Fibroblast of pulmonary artery (primary cell): Measurements from ENCODE around the gene PIK3R3.
"Not testable (repeated sequence)": the region's sequence is repeated elsewhere in the genome, so short reads cannot be mapped to it uniquely, and the experiment has no call there.

Experiments used
- DNase-seq: peaks from one replicate; pipeline ENCODE4 v3.0.0-alpha.2; 2010; ENCODE audit warnings: low read depth
- H3K4me3 ChIP-seq: replicated peaks from 2 replicates; pipeline ENCODE4 v1.5.1; 2011; ENCODE audit warnings: low read depth, mild to moderate bottlenecking, control low read depth, low read length, moderate library complexity
- CTCF ChIP-seq: IDR thresholded peaks from 2 replicates; pipeline ENCODE4 v1.5.1; 2011; ENCODE audit warnings: mild to moderate bottlenecking, control low read depth, low read length, inconsistent platforms; ENCODE audit errors: missing control alignments

PIK3R3 gene

GRCh38 chr1:46102769-46103476, 29.5 kb downstream of the PIK3R3 start:
- no peak for TF ChIP-seq CTCF
- DNase-seq: no peak
- H3K4me3 ChIP-seq: no peak overlapping the region

- no peak for DNase-seq
- no peak for TF ChIP-seq CTCF
- no peak overlapping the region for H3K4me3 ChIP-seq
These were observed 33.2 kb downstream of the PIK3R3 start for GRCh38 chr1:46099215-46099614.

GRCh38 chr1:46098027-46098712, 34.3 kb downstream of the PIK3R3 start:
- no peak for DNase-seq
- TF ChIP-seq CTCF: no peak
- no peak overlapping the region for H3K4me3 ChIP-seq

GRCh38 chr1:46097149-46097472, 35.3 kb downstream of the PIK3R3 start:
- no peak overlapping the region for H3K4me3 ChIP-seq
- no peak for TF ChIP-seq CTCF

GRCh38 chr1:46096269-46097148, 35.9 kb downstream of the PIK3R3 start:
- DNase-seq: no peak
- TF ChIP-seq CTCF: no peak
- no peak overlapping the region for H3K4me3 ChIP-seq

More at GRCh38 chr1:46097149-46097472, 35.3 kb downstream of the PIK3R3 start:
- no peak for DNase-seq

GRCh38 chr1:46095110-46095509, 37.3 kb downstream of the PIK3R3 start:
- DNase-seq, H3K4me3 ChIP-seq: not testable (repeated sequence)

GRCh38 chr1:46094471-46095005, 37.9 kb downstream of the PIK3R3 start:
- TF ChIP-seq CTCF: no peak
- DNase-seq: peak; percentile 29
- H3K4me3 ChIP-seq: no peak overlapping the region

GRCh38 chr1:46093832-46094231, 38.6 kb downstream of the PIK3R3 start:
- not testable (repeated sequence) for H3K4me3 ChIP-seq, DNase-seq
